Immature natural killer cell (primary cell): ENCODE data around the gene CSTPP1. TPM values are rescaled to one million over a fixed set of nuclear protein-coding genes. Genes with fewer than 3 reads are reported as not detected.
"Not testable (repeated sequence)": the region's sequence is repeated elsewhere in the genome, so short reads cannot be mapped to it uniquely, and the experiment has no call there.

Experiments
- DNase-seq, 3 donors: peaks; one replicate each; pipeline ENCODE4 v3.0.0; 2022; ENCODE audit warnings: mixed read lengths in 1 of 3
- H3K27ac Mint-ChIP-seq, 6 donors: one replicate each; pipeline ENCODE4 v1.8.0; 2020; ENCODE audit warnings: mixed read lengths in 6 of 6, mild to moderate bottlenecking in 5 of 6, inconsistent platforms in 4 of 6, moderate library complexity in 3 of 6
- H3K27me3 Mint-ChIP-seq, 3 donors: one replicate each; pipeline ENCODE4 v1.8.0; 2020 to 2021; ENCODE audit warnings: low read depth in 3 of 3, mild to moderate bottlenecking in 3 of 3, mixed read lengths in 3 of 3, moderate library complexity in 3 of 3, inconsistent platforms in 1 of 3
- H3K36me3 Mint-ChIP-seq, 3 donors: one replicate each; pipeline ENCODE4 v1.8.0; 2020; ENCODE audit warnings: mixed read lengths in 3 of 3, inconsistent platforms in 2 of 3, mild to moderate bottlenecking in 2 of 3
- H3K4me1 Mint-ChIP-seq, 2 donors: one replicate each; pipeline ENCODE4 v1.8.0; 2020; ENCODE audit warnings: inconsistent platforms in 2 of 2, mild to moderate bottlenecking in 2 of 2, mixed read lengths in 2 of 2, moderate library complexity in 1 of 2
- H3K4me3 Mint-ChIP-seq, 5 donors: one replicate each; pipeline ENCODE4 v1.8.0; 2020; ENCODE audit warnings: mild to moderate bottlenecking in 5 of 5, mixed read lengths in 5 of 5, inconsistent platforms in 3 of 5, moderate library complexity in 3 of 5
- H3K9me3 Mint-ChIP-seq, 6 donors: one replicate each; pipeline ENCODE4 v1.8.0; 2020; ENCODE audit warnings: mild to moderate bottlenecking in 6 of 6, mixed read lengths in 6 of 6, inconsistent platforms in 4 of 6, moderate library complexity in 3 of 6
- polyA plus RNA-seq, 3 donors: library from polyadenylated mRNA; unstranded; fragments of 300-500 nt; fragmentation: Illumina TruSeq; gene quantifications; one replicate each; pipeline ENCODE4 v1.2.3, GENCODE V29; 2021

Gene CSTPP1
- polyA plus RNA-seq, 3 donors from 2014 or later = 13.2 to 24.1 (median 22.0) TPM

DNA sequence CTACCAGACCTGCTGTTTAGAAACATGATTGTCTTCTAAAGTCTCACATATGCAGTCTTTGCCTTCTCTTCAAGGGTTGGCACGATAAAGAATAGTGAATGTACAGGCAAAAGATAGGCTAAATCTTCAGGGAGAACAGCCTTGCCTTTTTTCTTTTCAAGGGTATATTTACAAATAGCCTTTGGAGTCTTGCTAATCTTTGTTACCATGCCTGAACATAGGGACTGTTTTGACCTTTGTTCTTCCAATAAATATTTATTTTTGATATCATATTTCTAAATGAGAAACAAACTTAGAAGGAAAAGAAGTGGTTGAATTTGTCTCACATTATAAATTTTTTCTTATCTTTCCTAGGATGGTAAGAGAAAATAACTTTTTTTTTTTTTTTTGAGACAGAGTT, 12.7 kb downstream of the CSTPP1 start:
- Mint-ChIP-seq H3K27me3 (no peaks in the 10 kb centered on the region), H3K36me3 (peaks cover 0 to 5% (median 0%) of the 10 kb centered on the region in 3 donors), H3K4me1 (peaks cover 0 to 5% of the 10 kb centered on the region in 2 donors), H3K9me3 (no peaks in the 10 kb centered on the region), H3K27ac (no peak overlapping the region), H3K4me3 (no peak overlapping the region)
- DNase-seq = no peak

DNA sequence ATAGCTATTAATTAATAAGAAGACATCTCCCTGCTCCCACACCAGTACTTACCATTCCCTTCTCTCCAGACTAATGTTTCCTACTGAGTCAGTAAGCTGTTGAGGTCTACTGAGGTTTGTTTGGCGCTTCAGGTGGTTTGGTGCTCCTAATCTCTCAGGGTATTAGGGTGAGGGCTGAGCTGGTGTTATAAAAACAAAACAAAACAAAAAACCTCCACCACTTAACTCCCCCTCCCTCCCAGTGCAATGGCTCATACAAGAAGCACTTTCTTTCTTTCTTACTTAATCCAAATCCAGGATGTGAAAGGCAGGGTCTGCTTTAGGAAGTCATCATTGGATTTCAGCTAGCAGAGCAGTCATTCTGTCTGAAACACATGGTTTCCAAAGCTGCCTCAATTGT, 15.3 kb downstream of the CSTPP1 start:
- no peak overlapping the region for H3K4me3 Mint-ChIP-seq
- DNase-seq = no peak
- no peak overlapping the region for H3K27ac Mint-ChIP-seq
- H3K4me1 Mint-ChIP-seq = no peaks in the 10 kb centered on the region
- H3K36me3 Mint-ChIP-seq = no peaks in the 10 kb centered on the region
- no peaks in the 10 kb centered on the region for H3K9me3 Mint-ChIP-seq
- no peaks in the 10 kb centered on the region for H3K27me3 Mint-ChIP-seq

DNA sequence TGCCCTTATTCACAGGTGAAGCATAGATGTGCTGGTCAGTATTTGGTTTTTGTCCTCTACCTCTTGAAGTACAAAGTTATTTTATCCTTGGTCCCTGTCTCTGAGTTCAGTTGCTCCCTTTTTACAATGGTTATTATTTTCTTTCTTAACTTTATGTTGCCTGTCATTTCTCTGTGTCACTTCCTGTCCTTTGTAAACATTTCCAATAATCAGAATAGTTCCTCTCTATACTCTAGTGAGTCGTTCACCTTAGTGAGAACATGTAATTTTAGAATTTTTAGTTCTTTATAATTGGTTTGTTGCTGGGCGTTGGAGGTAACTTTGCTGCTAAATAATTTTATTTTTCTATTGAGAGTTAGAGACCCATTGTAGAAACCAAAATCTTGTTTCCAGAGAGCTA, 16.0 kb downstream of the CSTPP1 start:
- no peaks in the 10 kb centered on the region for H3K27me3 Mint-ChIP-seq
- H3K27ac Mint-ChIP-seq = no peak overlapping the region
- H3K4me3 Mint-ChIP-seq = no peak overlapping the region
- no peaks in the 10 kb centered on the region for H3K4me1 Mint-ChIP-seq
- no peak for DNase-seq
- H3K36me3 Mint-ChIP-seq = no peaks in the 10 kb centered on the region
- H3K9me3 Mint-ChIP-seq = no peaks in the 10 kb centered on the region

GRCh38 chr11:46953093-46953492, 16.5 kb downstream of the CSTPP1 start:
- Mint-ChIP-seq H3K9me3 (no peaks in the 10 kb centered on the region), H3K36me3 (no peaks in the 10 kb centered on the region), H3K27ac (peak overlapping the region in 1 of 6 donors; percentile 1), H3K4me3 (no peak overlapping the region), H3K4me1 (no peaks in the 10 kb centered on the region), H3K27me3 (no peaks in the 10 kb centered on the region)
- no peak for DNase-seq

DNA sequence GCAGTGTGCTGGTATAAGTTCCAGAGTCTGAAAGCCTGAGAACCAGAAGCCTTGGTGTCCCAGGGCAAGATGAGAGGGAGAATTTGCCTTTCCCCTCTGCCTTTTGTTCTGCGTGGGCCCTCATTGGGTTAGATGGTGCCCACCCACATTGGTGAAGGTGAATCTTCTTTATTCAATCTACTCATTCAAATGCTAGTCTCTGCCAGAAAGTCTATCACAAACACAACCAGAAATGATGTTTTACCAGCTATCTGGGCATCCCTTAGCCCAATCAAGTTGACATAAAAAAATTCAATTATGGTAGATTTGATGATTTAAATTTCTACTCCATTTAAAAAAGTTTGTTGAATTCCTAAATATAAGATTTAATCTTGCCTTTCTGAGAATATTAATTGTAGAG, 22.2 kb downstream of the CSTPP1 start:
- peaks cover 10 to 23% (median 18%) of the 10 kb centered on the region in 3 donors for H3K36me3 Mint-ChIP-seq
- DNase-seq = no peak
- H3K4me3 Mint-ChIP-seq = no peak overlapping the region
- H3K9me3 Mint-ChIP-seq = peaks cover 0 to 1% (median 0%) of the 10 kb centered on the region in 6 donors
- H3K4me1 Mint-ChIP-seq = no peaks in the 10 kb centered on the region
- no peaks in the 10 kb centered on the region for H3K27me3 Mint-ChIP-seq
- H3K27ac Mint-ChIP-seq = no peak overlapping the region

GRCh38 chr11:46961041-46961440, 24.5 kb downstream of the CSTPP1 start:
- H3K36me3 Mint-ChIP-seq = peaks cover 17 to 26% (median 18%) of the 10 kb centered on the region in 3 donors
- H3K27ac Mint-ChIP-seq = no peak overlapping the region
- DNase-seq = no peak
- H3K27me3 Mint-ChIP-seq = peaks cover 0 to 3% (median 0%) of the 10 kb centered on the region in 3 donors
- H3K9me3 Mint-ChIP-seq = peaks cover 0 to 1% (median 0%) of the 10 kb centered on the region in 6 donors
- no peak overlapping the region for H3K4me3 Mint-ChIP-seq
- no peaks in the 10 kb centered on the region for H3K4me1 Mint-ChIP-seq

DNA sequence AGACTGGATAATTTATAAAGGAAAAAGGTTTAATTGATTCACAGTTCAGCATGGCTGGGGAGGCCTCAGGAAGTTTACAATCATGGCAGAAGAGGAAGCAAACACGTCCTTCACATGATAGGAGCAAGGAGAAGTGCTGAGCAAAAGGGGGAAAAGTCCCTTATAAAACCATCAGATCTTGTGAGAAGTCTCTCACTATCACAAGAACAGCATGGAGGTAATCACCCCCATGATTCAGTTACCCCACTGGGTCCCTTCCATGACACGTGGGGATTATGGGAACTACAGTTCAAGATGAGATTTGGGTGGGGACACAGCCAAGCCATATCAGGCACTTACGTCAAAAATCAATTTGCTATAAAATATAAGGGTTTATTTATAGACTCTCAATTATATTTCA, 25.3 kb downstream of the CSTPP1 start:
- H3K4me1 Mint-ChIP-seq, H3K27me3 Mint-ChIP-seq, H3K4me3 Mint-ChIP-seq, H3K27ac Mint-ChIP-seq, H3K9me3 Mint-ChIP-seq, DNase-seq: not testable (repeated sequence)
- H3K36me3 Mint-ChIP-seq = peaks cover 17 to 26% (median 18%) of the 10 kb centered on the region in 3 donors

DNA sequence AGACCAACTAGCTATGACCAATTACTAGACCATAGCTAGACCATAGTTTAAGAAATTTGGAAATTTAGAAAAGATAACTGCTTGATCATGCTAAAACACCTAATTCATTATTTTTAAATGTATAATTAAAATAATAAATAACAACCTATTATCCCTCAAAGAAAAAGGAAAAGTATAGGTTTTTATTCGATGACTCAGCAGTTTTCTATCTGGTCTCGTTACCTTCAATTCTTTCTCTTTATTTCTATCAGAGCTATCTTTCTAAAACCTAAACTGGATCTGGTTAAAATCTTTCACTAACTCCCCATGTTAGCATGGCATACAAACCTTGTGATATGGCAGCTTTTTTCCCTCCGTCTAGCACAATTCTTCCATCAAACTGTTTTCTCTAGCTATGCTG, 27.3 kb downstream of the CSTPP1 start:
- H3K27ac Mint-ChIP-seq = no peak overlapping the region
- no peak overlapping the region for H3K4me3 Mint-ChIP-seq
- no peaks in the 10 kb centered on the region for H3K4me1 Mint-ChIP-seq
- no peak for DNase-seq
- H3K36me3 Mint-ChIP-seq = peaks cover 12 to 26% (median 17%) of the 10 kb centered on the region in 3 donors
- peaks cover 0 to 3% (median 0%) of the 10 kb centered on the region in 3 donors for H3K27me3 Mint-ChIP-seq
- peaks cover 0 to 1% (median 0%) of the 10 kb centered on the region in 6 donors for H3K9me3 Mint-ChIP-seq

DNA sequence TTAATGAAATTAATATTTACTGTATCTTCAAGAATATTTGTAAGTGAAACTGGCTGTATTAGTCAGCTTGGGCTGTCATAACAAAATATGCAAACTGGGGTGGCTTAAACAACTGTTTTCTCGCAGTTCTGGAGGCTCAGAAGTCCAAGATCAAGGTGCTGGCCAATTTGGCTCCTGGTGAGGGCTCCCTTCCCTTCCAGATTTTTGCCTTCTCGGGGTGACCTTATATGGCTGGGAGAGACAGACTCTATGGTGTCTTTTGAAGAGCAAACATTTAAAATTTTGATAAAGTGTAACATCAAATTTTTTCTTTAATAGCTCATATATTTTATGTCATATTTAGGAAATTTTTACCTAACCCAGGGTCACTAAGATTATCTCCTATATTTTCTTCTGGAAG, 30.2 kb downstream of the CSTPP1 start:
- Mint-ChIP-seq H3K4me1 (no peaks in the 10 kb centered on the region), H3K4me3 (no peak overlapping the region), H3K36me3 (peaks cover under 1 to 8% (median 8%) of the 10 kb centered on the region in 3 donors), H3K27ac (no peak overlapping the region), H3K9me3 (no peaks in the 10 kb centered on the region), H3K27me3 (peaks cover 0 to 3% (median 0%) of the 10 kb centered on the region in 3 donors)
- no peak for DNase-seq

DNA sequence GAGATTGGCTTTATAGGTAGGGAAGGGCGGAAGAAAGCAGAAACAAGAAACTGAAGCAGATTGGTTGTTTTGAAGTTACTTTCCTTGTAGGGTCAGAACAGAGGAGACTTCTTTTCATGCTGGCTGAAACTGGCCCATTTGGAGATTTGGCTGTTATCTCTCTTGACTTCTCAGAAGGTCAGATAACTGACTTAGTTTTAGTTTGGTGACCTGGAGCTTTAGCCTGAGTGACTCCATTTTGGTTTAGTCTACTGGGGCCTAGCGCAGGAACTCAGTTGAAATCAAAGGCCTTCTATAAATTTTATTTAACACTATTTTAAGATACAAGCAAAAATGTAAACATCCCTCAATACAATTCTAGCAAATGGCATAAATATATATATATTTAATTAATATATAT, 31.4 kb downstream of the CSTPP1 start:
- H3K4me1 Mint-ChIP-seq = no peaks in the 10 kb centered on the region
- H3K36me3 Mint-ChIP-seq = peaks cover 0 to 7% (median 4%) of the 10 kb centered on the region in 3 donors
- H3K27ac Mint-ChIP-seq = no peak overlapping the region
- DNase-seq = no peak
- H3K4me3 Mint-ChIP-seq = no peak overlapping the region
- no peaks in the 10 kb centered on the region for H3K9me3 Mint-ChIP-seq
- peaks cover 0 to 3% (median 0%) of the 10 kb centered on the region in 3 donors for H3K27me3 Mint-ChIP-seq

GRCh38 chr11:46969379-46969778, 32.8 kb downstream of the CSTPP1 start:
- Mint-ChIP-seq H3K36me3 (peaks cover 0 to 7% (median 3%) of the 10 kb centered on the region in 3 donors), H3K27me3 (no peaks in the 10 kb centered on the region), H3K4me3 (no peak overlapping the region), H3K4me1 (no peaks in the 10 kb centered on the region), H3K9me3 (no peaks in the 10 kb centered on the region), H3K27ac (no peak overlapping the region)
- DNase-seq = no peak

GRCh38 chr11:46970913-46971625, 34.5 kb downstream of the CSTPP1 start:
- no peak overlapping the region for H3K27ac Mint-ChIP-seq
- no peak for DNase-seq
- H3K9me3 Mint-ChIP-seq = no peaks in the 10 kb centered on the region
- no peak overlapping the region for H3K4me3 Mint-ChIP-seq
- H3K4me1 Mint-ChIP-seq = no peaks in the 10 kb centered on the region
- no peaks in the 10 kb centered on the region for H3K36me3 Mint-ChIP-seq
- no peaks in the 10 kb centered on the region for H3K27me3 Mint-ChIP-seq

- Mint-ChIP-seq H3K27ac (no peak overlapping the region), H3K4me3 (no peak overlapping the region), H3K36me3 (no peaks in the 10 kb centered on the region), H3K27me3 (no peaks in the 10 kb centered on the region), H3K9me3 (no peaks in the 10 kb centered on the region), H3K4me1 (no peaks in the 10 kb centered on the region)
- DNase-seq = no peak
These were observed 35.8 kb downstream of the CSTPP1 start for GRCh38 chr11:46972343-46972742.

- no peak overlapping the region for H3K27ac Mint-ChIP-seq
- no peak for DNase-seq
- no peaks in the 10 kb centered on the region for H3K27me3 Mint-ChIP-seq
- no peaks in the 10 kb centered on the region for H3K36me3 Mint-ChIP-seq
- no peak overlapping the region for H3K4me3 Mint-ChIP-seq
- H3K4me1 Mint-ChIP-seq = no peaks in the 10 kb centered on the region
- H3K9me3 Mint-ChIP-seq = no peaks in the 10 kb centered on the region
These were observed 36.3 kb downstream of the CSTPP1 start for GRCh38 chr11:46972821-46973220.
